Keratinocyte (primary cell): ENCODE data around the gene ABHD16A. TPM values are rescaled to one million over a fixed set of nuclear protein-coding genes. Genes with fewer than 3 reads are reported as not detected.

Experiments used
- DNase-seq: peaks from one replicate; pipeline ENCODE4 v3.0.0-alpha.2; 2011; ENCODE audit warnings: low read depth, missing footprints, low spot score
- FAIRE-seq: peaks from 2 replicates; lab custom pipeline; 2011; peaks lifted over from hg19 to GRCh38; lab: Jason Lieb, UNC
- H2AFZ ChIP-seq: 2 replicates; pipeline ENCODE4 v1.6.0; 2012; ENCODE audit warnings: low read length, control low read depth, inconsistent platforms; ENCODE audit not compliant: control insufficient read depth
- H3K27ac ChIP-seq: 2 replicates; pipeline ENCODE4 v1.5.1; 2011; ENCODE audit warnings: low read length; ENCODE audit not compliant: control insufficient read depth, insufficient read depth
- H3K27me3 ChIP-seq: 3 replicates; pipeline ENCODE4 v1.6.0; 2011; ENCODE audit warnings: low read length; ENCODE audit not compliant: control insufficient read depth, insufficient read depth; ENCODE audit errors: extremely low read depth
- H3K36me3 ChIP-seq, 2 experiments: 2 replicates in 1 of 2; 3 replicates in 1 of 2; pipeline ENCODE4 v1.5.1; 2011; ENCODE audit warnings: low read length in 2 of 2, mild to moderate bottlenecking in 1 of 2; ENCODE audit not compliant: control insufficient read depth in 2 of 2, insufficient read depth in 2 of 2; ENCODE audit errors: extremely low read depth in 1 of 2
- H3K4me1 ChIP-seq: 3 replicates; pipeline ENCODE4 v1.5.1; 2011; ENCODE audit warnings: low read length; ENCODE audit not compliant: control insufficient read depth, insufficient read depth; ENCODE audit errors: extremely low read depth
- H3K4me2 ChIP-seq: 3 replicates; pipeline ENCODE4 v1.6.0; 2011; ENCODE audit warnings: low read depth, low read length; ENCODE audit not compliant: control insufficient read depth, insufficient read depth; ENCODE audit errors: extremely low read depth
- H3K4me3 ChIP-seq, 3 experiments: fragments of 200-600 bp in 1 of 3; sonication (generic) in 1 of 3; 2 replicates in 2 of 3; 3 replicates in 1 of 3; pipeline ENCODE4 v1.5.1; 2011 to 2016; ENCODE audit warnings: low read length in 3 of 3, mild to moderate bottlenecking in 3 of 3, control low read depth in 2 of 3, inconsistent platforms in 1 of 3, low read depth in 1 of 3, mixed read lengths in 1 of 3, mixed run types in 1 of 3, moderate library complexity in 1 of 3; ENCODE audit not compliant: control insufficient read depth in 2 of 3, insufficient read depth in 2 of 3; ENCODE audit errors: extremely low read depth in 1 of 3
- H3K79me2 ChIP-seq: 2 replicates; pipeline ENCODE4 v1.6.0; 2012; ENCODE audit warnings: low read length; ENCODE audit not compliant: control insufficient read depth, insufficient read depth
- H3K9ac ChIP-seq: 3 replicates; pipeline ENCODE4 v1.6.0; 2011; ENCODE audit warnings: low read length; ENCODE audit not compliant: control insufficient read depth, insufficient read depth; ENCODE audit errors: extremely low read depth
- H3K9me1 ChIP-seq: 3 replicates; pipeline ENCODE4 v1.6.0; 2011; ENCODE audit warnings: low read length; ENCODE audit not compliant: control insufficient read depth, insufficient read depth; ENCODE audit errors: extremely low read depth
- H3K9me3 ChIP-seq: 2 replicates; pipeline ENCODE4 v1.5.1; 2012; ENCODE audit warnings: low read depth, low read length; ENCODE audit not compliant: control insufficient read depth
- H4K20me1 ChIP-seq: 3 replicates; pipeline ENCODE4 v1.6.0; 2011; ENCODE audit warnings: low read length; ENCODE audit not compliant: control insufficient read depth, insufficient read depth; ENCODE audit errors: extremely low read depth
- CTCF ChIP-seq, 3 experiments: IDR thresholded peaks in 1 of 3; conservative IDR thresholded peaks in 1 of 3; optimal IDR thresholded peaks in 1 of 3; 2 replicates in 2 of 3; 3 replicates in 1 of 3; pipeline versions ENCODE3 to v1.5.1; 2011; ENCODE audit warnings: low read length in 3 of 3, mild to moderate bottlenecking in 3 of 3, moderate library complexity in 2 of 3, control low read depth in 1 of 3, inconsistent platforms in 1 of 3; ENCODE audit not compliant: insufficient read depth in 2 of 3; ENCODE audit errors: extremely low read depth in 1 of 3
- EZH2 ChIP-seq: IDR thresholded peaks from one replicate; pipeline ENCODE4 v1.6.1; 2012; ENCODE audit warnings: inconsistent platforms, mild to moderate bottlenecking, low read length, moderate library complexity
- dilution Hi-C: fragments of 300-500 bp; cut with MboI; formaldehyde crosslinking; loops from one replicate; pipeline ENCODE4 v1.7.0; 2020; ENCODE audit warnings: low sequenced_read_pairs; ENCODE audit not compliant: extremely low pct_ligation_motif_present
- polyA plus RNA-seq, 5 experiments: library from polyadenylated mRNA; depleted of rRNA in 3 of 5; stranded (reverse) in 3 of 5; stranded (forward) in 1 of 5; unstranded in 1 of 5; fragments of >200 nt; gene quantifications; 1 replicate in 1 of 5; 2 replicates in 3 of 5; 3 replicates in 1 of 5; pipeline versions ENCODE4 v1.2.1 to v1.2.3, GENCODE V29; 2011 to 2012; ENCODE audit warnings: missing spikeins in 2 of 5, low read depth in 1 of 5, low replicate concordance in 1 of 5

The ABHD16A gene
- polyA plus RNA-seq, 1 donor (not counting 4 experiments of a cell fraction or from before 2014, with no cell fraction given) = 21.8 TPM

DNA sequence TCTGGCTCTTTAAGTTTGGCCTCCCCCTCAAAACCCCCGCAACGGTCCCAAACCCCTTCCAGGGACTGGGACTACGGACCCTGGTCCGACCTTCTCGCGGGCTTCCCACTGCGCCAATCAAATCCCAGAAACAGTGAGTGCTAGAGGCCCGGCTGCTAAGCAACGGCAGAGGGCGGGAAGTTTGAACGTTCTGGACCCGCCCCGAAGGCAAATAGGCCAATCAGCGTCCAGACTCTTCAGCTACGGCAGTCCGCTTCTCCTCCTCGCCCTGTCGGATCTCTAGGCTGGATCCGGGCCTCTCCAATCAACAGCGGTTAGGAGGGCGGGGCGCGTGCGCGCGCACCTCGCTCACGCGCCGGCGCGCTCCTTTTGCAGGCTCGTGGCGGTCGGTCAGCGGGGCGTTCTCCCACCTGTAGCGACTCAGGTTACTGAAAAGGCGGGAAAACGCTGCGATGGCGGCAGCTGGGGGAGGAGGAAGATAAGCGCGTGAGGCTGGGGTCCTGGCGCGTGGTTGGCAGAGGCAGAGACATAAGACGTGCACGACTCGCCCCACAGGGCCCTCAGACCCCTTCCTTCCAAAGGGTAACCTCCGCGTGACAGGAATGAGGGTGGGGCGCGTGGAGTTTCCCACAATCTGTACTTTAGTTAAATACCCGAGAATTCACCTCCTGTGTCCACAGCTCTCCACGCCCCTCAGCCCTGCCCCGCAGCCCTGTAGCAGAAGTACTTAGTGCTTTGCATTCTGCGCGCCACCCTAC, 36.7 kb upstream of the ABHD16A start, which contains the start of gene MSH5:
Gene MSH5 (plus strand): TSS at position 367 of the 758 bp plus-strand sequence. CDS start 462 bp downstream, outside the sequence.
- TF ChIP-seq CTCF (optimal IDR thresholded peaks at IDR 0.05 in 1 of 3, IDR thresholded peaks at IDR 0.05 in 1 of 3, conservative IDR thresholded peaks at IDR 0.05 in 1 of 3; ENCODE audit: extremely low read depth in 1 of 3, insufficient read depth in 2 of 3, low read length in 3 of 3) = no peak
- no peak for TF ChIP-seq EZH2
- peak; percentile 23 for FAIRE-seq
- Histone ChIP-seq H3K36me3 (peaks cover 2 to 17% of the 10 kb centered on the region in 2 experiments), H3K27me3 (no peaks in the 10 kb centered on the region), H3K9me3 (no peaks in the 10 kb centered on the region), H3K9me1 (no peaks in the 10 kb centered on the region), H3K9ac (peak within 1 kb of the TSS; percentile 88), H3K4me3 (peak within 1 kb of the TSS; percentile 72 to 88 (median 87)), H3K79me2 (peaks cover 21% of the 10 kb centered on the region), H4K20me1 (no peaks in the 10 kb centered on the region), H2AFZ (peak within 1 kb of the TSS; percentile 87), H3K4me1 (peaks cover 26% of the 10 kb centered on the region), H3K4me2 (peak within 1 kb of the TSS; percentile 81), H3K27ac (peak within 1 kb of the TSS; percentile 83)
- dilution Hi-C loops = no loop called here
- DNase-seq = peak; percentile 93

- Histone ChIP-seq H3K4me2 (peak overlapping the region; percentile 77), H3K27me3 (no peaks in the 10 kb centered on the region), H3K9me1 (peaks cover 2% of the 10 kb centered on the region), H3K4me3 (peak overlapping the region in 2 of 3 experiments; percentile 37 to 43), H2AFZ (peak overlapping the region; percentile 65), H3K27ac (peak overlapping the region; percentile 80), H3K4me1 (peaks cover 39% of the 10 kb centered on the region), H3K9me3 (no peaks in the 10 kb centered on the region), H3K79me2 (peaks cover 36% of the 10 kb centered on the region), H3K9ac (peak overlapping the region; percentile 64), H4K20me1 (peaks cover 11% of the 10 kb centered on the region), H3K36me3 (peaks cover 13 to 30% of the 10 kb centered on the region in 2 experiments)
- DNase-seq (no peak), FAIRE-seq (peak; percentile 60)
- no peak for TF ChIP-seq EZH2
- peak in 1 of 3 experiments; percentile 40 for TF ChIP-seq CTCF (optimal IDR thresholded peaks at IDR 0.05 in 1 of 3, IDR thresholded peaks at IDR 0.05 in 1 of 3, conservative IDR thresholded peaks at IDR 0.05 in 1 of 3; ENCODE audit: extremely low read depth in 1 of 3, insufficient read depth in 2 of 3, low read length in 3 of 3)
- dilution Hi-C loops = no loop called here
Measured at GRCh38 chr6:31737991-31738979, 35.2 kb upstream of the ABHD16A start.
